Measurements from ENCODE around the gene ALAS1. TPM values are rescaled to one million over a fixed set of nuclear protein-coding genes. Genes with fewer than 3 reads are reported as not detected.

Gene ALAS1
- total and polyA plus RNA-seq, 9 of the 15 experiments (the other 6 are each of a cell fraction or from before 2014, with no cell fraction given) = 21.4 to 49.5 (median 34.4) TPM

DNA sequence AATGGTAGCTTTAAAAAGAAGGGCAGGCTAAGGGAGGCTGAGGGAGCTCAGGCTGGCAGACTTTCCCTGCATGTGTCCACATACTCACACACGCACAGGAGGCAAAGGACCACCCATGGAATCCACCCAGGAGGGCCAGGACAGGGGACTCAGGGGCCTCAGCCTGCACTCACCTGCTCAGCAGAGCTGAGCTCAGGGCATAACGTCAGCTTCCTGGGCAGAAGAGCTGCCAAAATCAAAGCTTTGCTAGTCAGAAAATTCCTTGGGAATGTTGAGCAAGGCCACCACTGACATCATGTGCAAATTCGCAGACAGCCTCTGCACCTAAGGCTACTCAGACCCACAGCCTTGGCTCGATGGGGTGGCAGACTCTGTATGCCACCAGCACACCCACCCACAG is 16.4 kb upstream of the ALAS1 start:
- ChIA-PET POLR2A (interaction anchor here (1.0 to 1.1 kb wide), 3 partner anchors 11 to 27 kb away, joined by 3 to 4 read pairs (median 3); partner anchors contain the start of gene POC1A), CTCF (ENCODE audit: low intra/inter-chr PET ratio) (no interaction called here)
- H2AFZ ChIP-seq (ENCODE audit: low read depth, low read length) = no peak overlapping the region
- no TSS peak for BruUV-seq (replicated peaks)
- H3K79me2 ChIP-seq (ENCODE audit: control insufficient read depth, insufficient read depth, low read length) = no peaks in the 10 kb centered on the region
- 36% methylated on average over 4 of the region's 4 CpGs for WGBS (ENCODE audit: insufficient coverage, low coverage, missing lambda C conversion rate)
- H4K20me1 ChIP-seq (replicated peaks; ENCODE audit: control insufficient read depth, insufficient read depth, low read length) = no peaks in the 10 kb centered on the region
- no peaks in the 10 kb centered on the region for H3K36me3 ChIP-seq (ENCODE audit: control insufficient read depth, insufficient read depth, low read length)
- peaks cover 21 to 37% of the 10 kb centered on the region in 2 experiments; a peak in 4 of 5 replicates for H3K4me1 ChIP-seq (replicated peaks in 1 of 2; ENCODE audit: control insufficient read depth in 2 of 2, insufficient read depth in 2 of 2, low read length in 2 of 2)
- H3K4me3 ChIP-seq = no peak overlapping the region
- H3K9ac ChIP-seq (ENCODE audit: insufficient read depth in 1 of 2, low read depth in 2 of 2, low read length in 2 of 2) = peak overlapping the region in 1 of 2 experiments; percentile 71; a peak in 1 of 4 replicates
- no peak for DNase-seq (ENCODE audit: extremely low read depth in 1 of 4, low spot score in 3 of 4)
- intact Hi-C loops (cut with micrococcal nuclease) = no loop called here
- TF ChIP-seq CBX5 (IDR thresholded peaks at IDR 0.05; ENCODE audit: borderline replicate concordance, low read depth) (no peak), HLTF (IDR thresholded peaks at IDR 0.05) (no peak), SP2 (IDR thresholded peaks at IDR 0.05; ENCODE audit: extremely low read depth, low read depth, low read length, poor library complexity, severe bottlenecking) (no peak), NFE2L1 (tag; IDR thresholded peaks at IDR 0.05; ENCODE audit: borderline replicate concordance, low read depth) (no peak)
- TF ChIP-seq, protein P1, sequence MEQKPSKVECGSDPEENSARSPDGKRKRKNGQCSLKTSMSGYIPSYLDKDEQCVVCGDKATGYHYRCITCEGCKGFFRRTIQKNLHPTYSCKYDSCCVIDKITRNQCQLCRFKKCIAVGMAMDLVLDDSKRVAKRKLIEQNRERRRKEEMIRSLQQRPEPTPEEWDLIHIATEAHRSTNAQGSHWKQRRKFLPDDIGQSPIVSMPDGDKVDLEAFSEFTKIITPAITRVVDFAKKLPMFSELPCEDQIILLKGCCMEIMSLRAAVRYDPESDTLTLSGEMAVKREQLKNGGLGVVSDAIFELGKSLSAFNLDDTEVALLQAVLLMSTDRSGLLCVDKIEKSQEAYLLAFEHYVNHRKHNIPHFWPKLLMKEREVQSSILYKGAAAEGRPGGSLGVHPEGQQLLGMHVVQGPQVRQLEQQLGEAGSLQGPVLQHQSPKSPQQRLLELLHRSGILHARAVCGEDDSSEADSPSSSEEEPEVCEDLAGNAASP (IDR thresholded peaks at IDR 0.05) = no peak
- H3K9me1 ChIP-seq (ENCODE audit: control insufficient read depth, insufficient read depth, low read length) = peaks cover 2% of the 10 kb centered on the region
- ATAC-seq = no peak
- H3K27ac ChIP-seq (ENCODE audit: extremely low read depth, low read depth, low read length) = no peak overlapping the region
- H3K9me3 ChIP-seq (replicated peaks; ENCODE audit: control insufficient read depth, insufficient read depth, low read depth, low read length) = no peaks in the 10 kb centered on the region
- FAIRE-seq = no peak
- in situ Hi-C loops (cut with MboI) = no loop called here
- H3K4me2 ChIP-seq (ENCODE audit: insufficient read depth, low read length) = no peak overlapping the region
- no peaks in the 10 kb centered on the region for H3K27me3 ChIP-seq (ENCODE audit: control insufficient read depth in 2 of 2, insufficient read depth in 2 of 2, low read length in 2 of 2)

Data from K562 (cell line).